Esophagus muscularis mucosa (tissue), 4 donors: ENCODE measurements around the gene STRN3. TPM values are rescaled to one million over a fixed set of nuclear protein-coding genes. Genes with fewer than 3 reads are reported as not detected.

Experiments
- DNase-seq: peaks from one replicate; pipeline ENCODE4 v3.0.0-alpha.2; 2017; ENCODE audit errors: extremely low spot score
- H3K27ac ChIP-seq, 4 donors: fragments of 200-600 bp; sonication (generic); replicated peaks in 1 of 4; 1 replicate in 3 of 4; 2 replicates in 1 of 4; pipeline ENCODE4 v1.5.1; 2016 to 2019; ENCODE audit warnings: mild to moderate bottlenecking in 1 of 4
- H3K27me3 ChIP-seq, 4 donors: fragments of 200-600 bp; sonication (generic); one replicate each; pipeline versions ENCODE4 v1.5.1 to v1.6.0; 2016 to 2019
- H3K36me3 ChIP-seq, 4 donors: fragments of 200-600 bp; sonication (generic); one replicate each; pipeline ENCODE4 v1.5.1; 2016 to 2019
- H3K4me1 ChIP-seq, 4 donors: fragments of 200-600 bp; sonication (generic); one replicate each; pipeline ENCODE4 v1.5.1; 2016 to 2019
- H3K4me3 ChIP-seq, 4 donors: fragments of 200-600 bp; sonication (generic); 1 replicate in 2 of 4; 2 replicates in 2 of 4; pipeline ENCODE4 v1.5.1; 2016 to 2019; ENCODE audit warnings: mild to moderate bottlenecking in 4 of 4, moderate library complexity in 1 of 4
- H3K9me3 ChIP-seq, 4 donors: fragments of 200-600 bp; sonication (generic); 1 replicate in 3 of 4; 2 replicates in 1 of 4; pipeline ENCODE4 v1.5.1; 2016 to 2019
- EP300 ChIP-seq: sonication (generic); formaldehyde crosslinking; IDR thresholded peaks from one replicate; pipeline ENCODE4 v1.6.1; 2017; ENCODE audit warnings: antibody characterized with exemption
- POLR2A ChIP-seq: fragments of 450-650 bp; IDR thresholded peaks from one replicate; pipeline ENCODE4 v1.6.1; 2017; ENCODE audit warnings: antibody characterized with exemption, moderate library complexity, mild to moderate bottlenecking, low read depth
- POLR2AphosphoS5 ChIP-seq, 2 donors: sonication (generic); formaldehyde crosslinking; IDR thresholded peaks; one replicate each; pipeline ENCODE4 v1.6.1; 2017; ENCODE audit warnings: antibody characterized with exemption in 2 of 2
- WGBS: methylation state at CpG from one replicate; pipeline ENCODE4 v1.1.5; 2018; 5-methylcytosine and 5-hydroxymethylcytosine counted together
- intact Hi-C: fragments of 100-400 bp; cut with DNase I; formaldehyde crosslinking; loops from one replicate; pipeline ENCODE4 v1.15.1; 2023
- total RNA-seq, 4 donors: library from RNA; depleted of rRNA; stranded (reverse); fragments of >200 nt; gene quantifications; one replicate each; pipeline versions ENCODE4 v1.1.0 to v1.2.1, GENCODE V29; 2016
- TF ChIP-seq, protein P1 (sequence below), 3 experiments: fragments of 200-600 bp in 2 of 3; fragments of 450-650 bp in 1 of 3; sonication (generic) in 2 of 3; IDR thresholded peaks; one replicate each; pipeline ENCODE4 v1.5.1; 2017 to 2019; ENCODE audit warnings: antibody characterized with exemption in 3 of 3, mild to moderate bottlenecking in 2 of 3, moderate library complexity in 1 of 3

STRN3 gene
- total RNA-seq, 4 donors from 2014 or later: 54.5 to 90.1 (median 68.9) TPM

DNA sequence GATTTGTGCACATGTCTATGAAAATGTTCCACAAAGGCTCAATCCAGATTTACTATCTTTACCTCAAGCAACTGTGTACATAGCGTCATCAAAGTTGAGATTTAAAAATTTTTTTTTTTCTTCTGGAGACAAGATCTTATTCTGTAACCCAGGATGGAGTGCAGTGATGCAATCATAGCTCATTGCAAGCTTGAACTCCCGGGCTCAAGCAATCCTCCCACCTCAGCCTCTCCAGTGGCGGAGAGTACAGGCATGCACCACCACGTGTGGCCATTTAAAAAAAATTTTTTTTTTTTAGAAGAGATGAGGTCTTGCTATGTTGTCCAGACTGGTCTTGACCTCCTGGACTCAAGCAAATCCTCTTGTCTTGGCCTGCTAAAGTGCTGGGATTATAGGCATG lies 149.5 kb downstream of the STRN3 start:
- TF ChIP-seq POLR2AphosphoS5 (IDR thresholded peaks at IDR 0.05) (no peak), EP300 (no peak), POLR2A (no peak)
- TF ChIP-seq, protein P1, sequence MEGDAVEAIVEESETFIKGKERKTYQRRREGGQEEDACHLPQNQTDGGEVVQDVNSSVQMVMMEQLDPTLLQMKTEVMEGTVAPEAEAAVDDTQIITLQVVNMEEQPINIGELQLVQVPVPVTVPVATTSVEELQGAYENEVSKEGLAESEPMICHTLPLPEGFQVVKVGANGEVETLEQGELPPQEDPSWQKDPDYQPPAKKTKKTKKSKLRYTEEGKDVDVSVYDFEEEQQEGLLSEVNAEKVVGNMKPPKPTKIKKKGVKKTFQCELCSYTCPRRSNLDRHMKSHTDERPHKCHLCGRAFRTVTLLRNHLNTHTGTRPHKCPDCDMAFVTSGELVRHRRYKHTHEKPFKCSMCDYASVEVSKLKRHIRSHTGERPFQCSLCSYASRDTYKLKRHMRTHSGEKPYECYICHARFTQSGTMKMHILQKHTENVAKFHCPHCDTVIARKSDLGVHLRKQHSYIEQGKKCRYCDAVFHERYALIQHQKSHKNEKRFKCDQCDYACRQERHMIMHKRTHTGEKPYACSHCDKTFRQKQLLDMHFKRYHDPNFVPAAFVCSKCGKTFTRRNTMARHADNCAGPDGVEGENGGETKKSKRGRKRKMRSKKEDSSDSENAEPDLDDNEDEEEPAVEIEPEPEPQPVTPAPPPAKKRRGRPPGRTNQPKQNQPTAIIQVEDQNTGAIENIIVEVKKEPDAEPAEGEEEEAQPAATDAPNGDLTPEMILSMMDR (IDR thresholded peaks at IDR 0.05): no peak
- Histone ChIP-seq H3K4me3 (no peak overlapping the region), H3K27ac (no peak overlapping the region), H3K4me1 (peaks cover 14 to 23% (median 20%) of the 10 kb centered on the region in 4 donors), H3K27me3 (peaks cover 6 to 32% (median 22%) of the 10 kb centered on the region in 4 donors), H3K9me3 (no peaks in the 10 kb centered on the region), H3K36me3 (no peaks in the 10 kb centered on the region)
- 63% methylated on average over 4 of the region's 4 CpGs for WGBS
- intact Hi-C loops: no loop called here
- no peak for DNase-seq

DNA sequence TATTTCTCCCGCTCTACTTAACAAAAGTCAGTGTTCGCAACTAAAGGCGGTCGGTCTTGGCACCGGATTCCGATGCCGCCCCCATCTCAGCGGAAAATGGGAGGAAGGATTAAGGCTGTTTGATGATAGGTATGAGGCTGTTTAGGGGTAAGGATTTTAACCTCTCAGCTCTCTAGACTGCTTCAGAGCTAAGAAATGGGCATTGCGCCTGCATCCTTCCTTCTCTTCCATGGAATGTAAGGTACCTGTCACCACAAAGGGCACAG lies 150.5 kb downstream of the STRN3 start:
- H3K9me3 ChIP-seq: no peaks in the 10 kb centered on the region
- peak overlapping the region; percentile 60 to 64 (median 61) for H3K4me3 ChIP-seq
- 43% methylated on average over 9 of the region's 9 CpGs for WGBS
- intact Hi-C loops: no loop called here
- no peak for TF ChIP-seq EP300
- no peak for TF ChIP-seq POLR2AphosphoS5 (IDR thresholded peaks at IDR 0.05)
- no peak for TF ChIP-seq POLR2A
- TF ChIP-seq, protein P1 (IDR thresholded peaks at IDR 0.05): no peak
- H3K27me3 ChIP-seq: peaks cover 6 to 40% (median 22%) of the 10 kb centered on the region in 4 donors
- no peak overlapping the region for H3K27ac ChIP-seq
- no peaks in the 10 kb centered on the region for H3K36me3 ChIP-seq
- no peak for DNase-seq
- H3K4me1 ChIP-seq: peaks cover 14 to 23% (median 20%) of the 10 kb centered on the region in 4 donors

DNA sequence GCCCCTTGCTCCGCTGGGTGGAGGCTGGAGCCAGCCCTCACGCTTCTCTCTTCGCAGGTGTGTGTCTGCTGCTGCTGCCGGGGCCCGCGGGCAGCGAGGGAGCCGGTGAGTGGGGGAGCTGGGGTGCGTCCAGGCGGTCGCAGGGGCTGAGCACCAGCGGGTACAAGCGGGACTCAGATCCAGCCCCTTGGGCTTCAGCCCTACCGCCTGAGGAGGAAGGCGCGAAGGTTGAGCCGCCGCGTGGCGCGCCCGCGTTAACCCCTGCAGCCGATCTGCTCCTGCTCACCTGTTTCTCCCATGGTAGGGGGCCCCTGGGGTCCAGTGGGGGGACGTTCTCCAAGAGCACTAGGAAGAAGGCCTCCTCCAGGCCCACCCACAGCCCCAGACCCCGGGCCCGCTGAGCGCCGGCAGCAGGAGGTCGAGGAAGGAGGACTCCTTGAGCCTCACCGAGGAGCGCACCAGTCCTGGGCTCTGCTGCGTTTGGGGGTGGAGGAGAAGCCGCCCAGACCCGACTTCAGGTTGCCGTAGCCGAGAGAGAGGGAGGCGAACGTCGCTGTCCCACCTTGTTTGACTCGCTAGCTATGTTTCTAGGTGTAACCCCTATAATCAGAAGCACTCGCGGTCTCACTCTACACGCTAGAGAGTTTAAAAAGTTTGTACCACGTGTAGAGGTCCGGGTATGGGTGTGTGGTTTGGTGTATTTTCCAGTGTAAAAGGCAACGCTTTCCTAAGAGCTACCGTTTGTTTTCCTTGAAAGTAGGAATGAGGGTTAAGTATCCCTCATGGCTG lies 151.0 kb downstream of the STRN3 start:
- Histone ChIP-seq H3K4me1 (peaks cover 14 to 23% (median 20%) of the 10 kb centered on the region in 4 donors), H3K9me3 (no peaks in the 10 kb centered on the region), H3K27me3 (peaks cover 6 to 43% (median 22%) of the 10 kb centered on the region in 4 donors), H3K4me3 (peak overlapping the region; percentile 60 to 64 (median 61)), H3K36me3 (no peaks in the 10 kb centered on the region), H3K27ac (no peak overlapping the region)
- no peak for TF ChIP-seq POLR2A
- TF ChIP-seq, protein P1 (IDR thresholded peaks at IDR 0.05): no peak
- no peak for TF ChIP-seq POLR2AphosphoS5 (IDR thresholded peaks at IDR 0.05)
- TF ChIP-seq EP300: no peak
- DNase-seq: no peak
- intact Hi-C loops: no loop called here
- 1% methylated on average over 11 of the region's 48 CpGs for WGBS

DNA sequence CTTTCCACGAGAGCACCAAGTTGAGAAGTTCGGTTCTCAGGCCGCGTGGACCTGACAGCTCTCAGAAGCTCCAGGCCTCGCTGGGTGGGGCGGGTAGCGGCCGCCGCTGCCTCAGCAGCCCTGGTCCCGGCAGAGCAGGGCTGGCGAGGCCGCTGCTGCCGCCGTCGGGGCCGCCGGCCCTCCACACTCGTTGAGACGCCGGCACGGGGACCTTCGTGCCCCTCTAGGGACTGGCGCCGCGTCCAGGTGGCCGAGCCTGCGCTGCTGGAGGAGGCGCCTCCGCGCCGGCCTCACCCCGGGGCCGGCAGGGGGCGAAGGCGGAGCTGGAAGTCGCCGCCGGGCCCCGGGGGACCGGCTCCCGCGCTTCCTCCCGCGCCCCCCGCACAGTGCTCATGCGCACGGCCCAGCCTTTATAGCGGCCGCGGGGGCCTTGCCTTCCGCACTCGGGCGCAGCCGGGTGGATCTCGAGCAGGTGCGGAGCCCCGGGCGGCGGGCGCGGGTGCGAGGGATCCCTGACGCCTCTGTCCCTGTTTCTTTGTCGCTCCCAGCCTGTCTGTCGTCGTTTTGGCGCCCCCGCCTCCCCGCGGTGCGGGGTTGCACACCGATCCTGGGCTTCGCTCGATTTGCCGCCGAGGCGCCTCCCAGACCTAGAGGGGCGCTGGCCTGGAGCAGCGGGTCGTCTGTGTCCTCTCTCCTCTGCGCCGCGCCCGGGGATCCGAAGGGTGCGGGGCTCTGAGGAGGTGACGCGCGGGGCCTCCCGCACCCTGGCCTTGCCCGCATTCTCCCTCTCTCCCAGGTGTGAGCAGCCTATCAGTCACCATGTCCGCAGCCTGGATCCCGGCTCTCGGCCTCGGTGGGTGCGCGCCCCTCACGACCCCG lies 151.8 kb downstream of the STRN3 start, which contains the start of gene COCH:
Gene COCH (plus strand): TSS at position 440 of the 879 bp plus-strand sequence. CDS start 380 bp downstream, at position 820.
- H3K36me3 ChIP-seq: no peaks in the 10 kb centered on the region
- no peak for DNase-seq
- no peak for TF ChIP-seq EP300
- no peak for TF ChIP-seq POLR2A
- TF ChIP-seq, protein P1 (IDR thresholded peaks at IDR 0.05): peak; percentile 23 to 45 (median 38)
- TF ChIP-seq POLR2AphosphoS5 (IDR thresholded peaks at IDR 0.05): no peak
- peak within 1 kb of the TSS; percentile 60 to 64 (median 61) for H3K4me3 ChIP-seq
- peaks cover 14 to 23% (median 20%) of the 10 kb centered on the region in 4 donors for H3K4me1 ChIP-seq
- intact Hi-C loops: no loop called here
- H3K9me3 ChIP-seq: no peaks in the 10 kb centered on the region
- peaks cover 6 to 43% (median 22%) of the 10 kb centered on the region in 4 donors for H3K27me3 ChIP-seq
- 5% methylated on average over 11 of the region's 99 CpGs for WGBS
- H3K27ac ChIP-seq: no peak within 1 kb of the TSS
